Muscle of back (tissue), 11 donors: ENCODE measurements around the gene KIR3DL3. TPM values are rescaled to one million over a fixed set of nuclear protein-coding genes. Genes with fewer than 3 reads are reported as not detected.
"Not testable (repeated sequence)": the region's sequence is repeated elsewhere in the genome, so short reads cannot be mapped to it uniquely, and the experiment has no call there.

ENCODE experiments used
- DNase-seq, 3 donors: peaks; one replicate each; pipeline versions ENCODE4 v3.0.0 to v3.0.0-alpha.2; 2013
- polyA plus RNA-seq, 10 donors: library from polyadenylated mRNA; unstranded; fragments of 120-200 nt; gene quantifications; one replicate each; pipeline ENCODE4 v1.2.1, GENCODE V29; 2013; ENCODE audit not compliant: insufficient read length in 10 of 10

Gene KIR3DL3
- polyA plus RNA-seq, 10 donors = not detected

- DNase-seq = no peak
Observed at GRCh38 chr19:54729416-54730188, 5.4 kb downstream of the KIR3DL3 start.

GRCh38 chr19:54731191-54731590 is 6.9 kb downstream of the KIR3DL3 start:
- no peak for DNase-seq

GRCh38 chr19:54738306-54738705 is 14.1 kb downstream of the KIR3DL3 start, which contains the start of gene KIR2DL3:
Gene KIR2DL3 (plus strand): TSS chr19:54738513. CDS start chr19:54738546, 33 bp downstream.
- DNase-seq = not testable (repeated sequence)

GRCh38 chr19:54738715-54739114 is 14.5 kb downstream of the KIR3DL3 start:
- no peak for DNase-seq

- DNase-seq = no peak
Observed at GRCh38 chr19:54739587-54740497, 15.6 kb downstream of the KIR3DL3 start.

- not testable (repeated sequence) for DNase-seq
Observed at GRCh38 chr19:54741950-54742349, 17.7 kb downstream of the KIR3DL3 start.

GRCh38 chr19:54744080-54744479 is 19.8 kb downstream of the KIR3DL3 start:
- not testable (repeated sequence) for DNase-seq

GRCh38 chr19:54747614-54748322 is 23.5 kb downstream of the KIR3DL3 start:
- not testable (repeated sequence) for DNase-seq

GRCh38 chr19:54750276-54750675 is 26.0 kb downstream of the KIR3DL3 start:
- DNase-seq = not testable (repeated sequence)

GRCh38 chr19:54756204-54757110 is 32.2 kb downstream of the KIR3DL3 start:
- DNase-seq = not testable (repeated sequence)

- not testable (repeated sequence) for DNase-seq
Observed at GRCh38 chr19:54758577-54758976, 34.3 kb downstream of the KIR3DL3 start.

- not testable (repeated sequence) for DNase-seq
Observed at GRCh38 chr19:54764219-54764618, 40.0 kb downstream of the KIR3DL3 start.

GRCh38 chr19:54766464-54766863 is 42.2 kb downstream of the KIR3DL3 start:
- DNase-seq = not testable (repeated sequence)

GRCh38 chr19:54769646-54770045 is 45.4 kb downstream of the KIR3DL3 start, which contains the start of gene KIR2DL1:
Gene KIR2DL1 (plus strand): TSS chr19:54769793. CDS start chr19:54769851, 58 bp downstream.
- not testable (repeated sequence) for DNase-seq

GRCh38 chr19:54770511-54770910 is 46.3 kb downstream of the KIR3DL3 start:
- DNase-seq = not testable (repeated sequence)

GRCh38 chr19:54771018-54771960 is 47.0 kb downstream of the KIR3DL3 start:
- not testable (repeated sequence) for DNase-seq

- not testable (repeated sequence) for DNase-seq
Observed at GRCh38 chr19:54772666-54773065, 48.4 kb downstream of the KIR3DL3 start.

GRCh38 chr19:54775095-54775815 is 51.0 kb downstream of the KIR3DL3 start:
- DNase-seq = not testable (repeated sequence)

GRCh38 chr19:54775830-54776229 is 51.6 kb downstream of the KIR3DL3 start:
- not testable (repeated sequence) for DNase-seq
